ENCODE results near the gene MTHFD1L. TPM values are rescaled to one million over a fixed set of nuclear protein-coding genes. Genes with fewer than 3 reads are reported as not detected.
A peak's percentile ranks its signal among the peaks of the same experiment; 100 is the strongest.
"Not testable (repeated sequence)": the region's sequence is repeated elsewhere in the genome, so short reads cannot be mapped to it uniquely, and the experiment has no call there.

The MTHFD1L gene
- 25.3 and 28.1 TPM in 2 replicates for total RNA-seq (ENCODE audit: low replicate concordance)
- long read RNA-seq, partial matches to known transcripts = 13 of 17 reads
- long read RNA-seq, other reads (novel, unspliced or antisense) = 4 of 17 reads

DNA sequence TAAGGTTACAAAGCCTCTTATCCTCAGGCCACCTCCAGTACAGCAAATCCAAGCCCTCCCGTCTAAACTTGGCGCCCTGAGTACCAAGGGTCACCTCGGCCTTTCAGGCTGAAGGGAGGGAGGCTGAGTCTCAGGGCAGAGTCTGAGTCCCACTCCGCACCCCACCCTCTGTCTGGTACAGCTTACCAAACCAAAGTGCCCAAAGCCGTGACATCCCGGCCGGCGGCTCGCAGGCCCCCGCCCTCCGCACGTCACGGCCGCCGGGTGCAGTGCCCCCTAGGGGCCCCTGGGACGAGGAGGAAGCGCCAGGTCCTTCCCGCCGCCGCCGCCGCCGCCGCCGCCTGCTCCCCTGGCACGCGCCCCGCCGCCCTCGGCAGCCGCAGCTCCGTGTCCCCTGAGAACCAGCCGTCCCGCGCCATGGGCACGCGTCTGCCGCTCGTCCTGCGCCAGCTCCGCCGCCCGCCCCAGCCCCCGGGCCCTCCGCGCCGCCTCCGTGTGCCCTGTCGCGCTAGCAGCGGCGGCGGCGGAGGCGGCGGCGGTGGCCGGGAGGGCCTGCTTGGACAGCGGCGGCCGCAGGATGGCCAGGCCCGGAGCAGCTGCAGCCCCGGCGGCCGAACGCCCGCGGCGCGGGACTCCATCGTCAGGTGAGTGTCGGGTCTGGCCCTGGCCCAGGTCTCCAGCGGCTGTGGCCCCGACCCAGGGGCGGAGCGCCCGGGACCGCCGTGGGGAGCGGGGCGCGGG is at the start of gene MTHFD1L:
TSS of gene MTHFD1L (plus strand) at position 297 of the 741 bp plus-strand sequence. CDS start at position 418, 121 bp downstream.
- H3K4me3 Mint-ChIP-seq = peak within 1 kb of the TSS; percentile 95
- TF ChIP-seq, protein P1, sequence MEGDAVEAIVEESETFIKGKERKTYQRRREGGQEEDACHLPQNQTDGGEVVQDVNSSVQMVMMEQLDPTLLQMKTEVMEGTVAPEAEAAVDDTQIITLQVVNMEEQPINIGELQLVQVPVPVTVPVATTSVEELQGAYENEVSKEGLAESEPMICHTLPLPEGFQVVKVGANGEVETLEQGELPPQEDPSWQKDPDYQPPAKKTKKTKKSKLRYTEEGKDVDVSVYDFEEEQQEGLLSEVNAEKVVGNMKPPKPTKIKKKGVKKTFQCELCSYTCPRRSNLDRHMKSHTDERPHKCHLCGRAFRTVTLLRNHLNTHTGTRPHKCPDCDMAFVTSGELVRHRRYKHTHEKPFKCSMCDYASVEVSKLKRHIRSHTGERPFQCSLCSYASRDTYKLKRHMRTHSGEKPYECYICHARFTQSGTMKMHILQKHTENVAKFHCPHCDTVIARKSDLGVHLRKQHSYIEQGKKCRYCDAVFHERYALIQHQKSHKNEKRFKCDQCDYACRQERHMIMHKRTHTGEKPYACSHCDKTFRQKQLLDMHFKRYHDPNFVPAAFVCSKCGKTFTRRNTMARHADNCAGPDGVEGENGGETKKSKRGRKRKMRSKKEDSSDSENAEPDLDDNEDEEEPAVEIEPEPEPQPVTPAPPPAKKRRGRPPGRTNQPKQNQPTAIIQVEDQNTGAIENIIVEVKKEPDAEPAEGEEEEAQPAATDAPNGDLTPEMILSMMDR (conservative IDR thresholded peaks at IDR 0.05) = peak; percentile 70
- no peaks in the 10 kb centered on the region for H3K36me3 Mint-ChIP-seq
- peaks cover 13% of the 10 kb centered on the region for H3K4me1 Mint-ChIP-seq (ENCODE audit: unreplicated experiment)
- DNase-seq (ENCODE audit: extremely low spot score, unreplicated experiment) = peak; percentile 83
- no peaks in the 10 kb centered on the region for H3K9me3 Mint-ChIP-seq
- H3K27me3 Mint-ChIP-seq = peaks cover 3% of the 10 kb centered on the region
- H3K27ac Mint-ChIP-seq = peak within 1 kb of the TSS; percentile 69

DNA sequence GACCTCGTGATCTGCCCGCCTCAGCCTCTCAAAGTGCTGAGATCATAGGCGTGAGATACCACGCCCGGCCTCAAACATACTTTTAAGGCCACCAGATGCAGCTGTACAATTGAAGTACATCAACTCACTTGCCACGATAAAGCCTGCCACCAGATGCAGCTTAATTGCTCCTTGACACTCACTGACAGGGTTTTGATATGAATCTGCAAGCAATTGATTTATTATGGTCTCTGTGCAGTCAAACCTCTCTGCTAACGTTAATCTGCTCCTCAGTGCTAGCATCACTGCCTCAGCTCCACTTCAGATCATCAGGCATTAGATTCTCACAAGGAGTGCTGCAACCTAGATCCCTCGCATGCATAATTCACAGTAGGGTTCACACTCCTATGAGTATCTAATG is 48.9 kb upstream of the MTHFD1L start:
- not testable (repeated sequence) for DNase-seq (ENCODE audit: extremely low spot score, unreplicated experiment); H3K27ac Mint-ChIP-seq; H3K4me3 Mint-ChIP-seq; H3K27me3 Mint-ChIP-seq; H3K9me3 Mint-ChIP-seq
- H3K36me3 Mint-ChIP-seq = peaks cover 37% of the 10 kb centered on the region
- H3K4me1 Mint-ChIP-seq (ENCODE audit: unreplicated experiment) = peaks cover 33% of the 10 kb centered on the region

DNA sequence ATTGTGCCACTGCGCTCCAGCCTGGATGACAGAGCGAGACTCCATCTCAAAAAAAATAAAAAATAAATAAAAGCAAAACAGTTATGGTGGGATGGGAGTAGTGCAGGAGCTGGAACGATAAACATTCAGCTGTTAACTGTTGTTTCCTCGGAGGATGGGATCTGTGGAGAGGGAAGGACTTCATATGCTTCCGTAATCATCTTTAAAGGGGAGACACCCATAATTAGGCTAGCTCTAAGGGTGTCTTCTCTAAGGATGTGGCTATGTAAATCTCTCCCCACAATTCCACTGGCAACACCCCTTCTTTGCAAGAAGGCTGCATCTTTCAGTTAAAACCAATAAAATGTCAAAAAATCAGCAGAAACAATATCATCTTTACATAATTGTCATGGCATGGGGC is 42.6 kb upstream of the MTHFD1L start:
- Mint-ChIP-seq H3K27me3 (no peaks in the 10 kb centered on the region), H3K36me3 (peaks cover 19% of the 10 kb centered on the region), H3K4me3 (no peak overlapping the region), H3K4me1 (ENCODE audit: unreplicated experiment) (peaks cover 6% of the 10 kb centered on the region), H3K27ac (no peak overlapping the region), H3K9me3 (no peaks in the 10 kb centered on the region)
- TF ChIP-seq, protein P1 (conservative IDR thresholded peaks at IDR 0.05) = no peak
- DNase-seq (ENCODE audit: extremely low spot score, unreplicated experiment) = no peak

DNA sequence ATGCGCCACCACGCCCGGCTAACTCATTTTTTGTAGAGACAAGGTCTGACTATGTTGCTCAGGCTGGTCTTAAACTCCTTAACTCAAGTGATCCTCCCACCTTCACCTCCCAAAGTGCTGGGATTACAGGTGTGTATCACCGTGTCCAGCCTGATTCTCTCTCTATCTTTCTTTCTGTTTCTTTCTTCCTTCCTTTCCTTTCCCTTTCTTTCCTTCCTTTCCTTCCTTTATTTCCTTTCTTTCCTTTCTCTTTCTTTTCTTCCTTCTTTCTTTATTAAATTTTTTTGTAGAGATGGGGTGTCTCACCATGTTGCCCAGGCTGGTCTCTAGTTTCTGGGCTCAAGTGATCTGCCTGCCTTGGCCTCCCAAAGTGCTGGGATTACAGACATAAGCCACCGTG is 38.7 kb upstream of the MTHFD1L start:
- H3K9me3 Mint-ChIP-seq = no peaks in the 10 kb centered on the region
- TF ChIP-seq, protein P1 (conservative IDR thresholded peaks at IDR 0.05) = no peak
- no peak for DNase-seq (ENCODE audit: extremely low spot score, unreplicated experiment)
- H3K4me1 Mint-ChIP-seq (ENCODE audit: unreplicated experiment) = peaks cover 7% of the 10 kb centered on the region
- H3K4me3 Mint-ChIP-seq = no peak overlapping the region
- no peaks in the 10 kb centered on the region for H3K27me3 Mint-ChIP-seq
- H3K36me3 Mint-ChIP-seq = peaks cover 12% of the 10 kb centered on the region
- H3K27ac Mint-ChIP-seq = no peak overlapping the region

DNA sequence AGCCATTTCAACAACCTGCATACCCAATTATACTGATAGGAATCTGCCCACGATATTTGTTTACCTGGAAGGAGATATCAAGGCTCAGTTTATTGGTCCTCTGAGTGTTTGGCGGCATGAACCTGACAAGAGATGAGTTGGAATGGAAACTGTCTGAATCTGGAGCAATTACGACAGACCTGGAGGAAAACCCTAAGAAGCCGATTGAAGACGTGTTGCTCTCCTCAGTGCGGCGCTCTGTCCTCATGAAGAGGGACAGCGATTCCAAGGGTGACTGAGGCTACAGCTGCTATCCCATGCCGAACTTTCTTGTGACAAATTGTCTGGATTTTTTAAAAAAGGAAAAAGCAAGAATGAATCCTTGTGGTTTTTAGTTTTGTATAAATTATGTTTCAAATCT is 37.4 kb upstream of the MTHFD1L start:
- not testable (repeated sequence) for H3K27ac Mint-ChIP-seq; H3K4me3 Mint-ChIP-seq; H3K4me1 Mint-ChIP-seq (ENCODE audit: unreplicated experiment); H3K9me3 Mint-ChIP-seq; DNase-seq (ENCODE audit: extremely low spot score, unreplicated experiment); H3K27me3 Mint-ChIP-seq
- peaks cover 19% of the 10 kb centered on the region for H3K36me3 Mint-ChIP-seq

DNA sequence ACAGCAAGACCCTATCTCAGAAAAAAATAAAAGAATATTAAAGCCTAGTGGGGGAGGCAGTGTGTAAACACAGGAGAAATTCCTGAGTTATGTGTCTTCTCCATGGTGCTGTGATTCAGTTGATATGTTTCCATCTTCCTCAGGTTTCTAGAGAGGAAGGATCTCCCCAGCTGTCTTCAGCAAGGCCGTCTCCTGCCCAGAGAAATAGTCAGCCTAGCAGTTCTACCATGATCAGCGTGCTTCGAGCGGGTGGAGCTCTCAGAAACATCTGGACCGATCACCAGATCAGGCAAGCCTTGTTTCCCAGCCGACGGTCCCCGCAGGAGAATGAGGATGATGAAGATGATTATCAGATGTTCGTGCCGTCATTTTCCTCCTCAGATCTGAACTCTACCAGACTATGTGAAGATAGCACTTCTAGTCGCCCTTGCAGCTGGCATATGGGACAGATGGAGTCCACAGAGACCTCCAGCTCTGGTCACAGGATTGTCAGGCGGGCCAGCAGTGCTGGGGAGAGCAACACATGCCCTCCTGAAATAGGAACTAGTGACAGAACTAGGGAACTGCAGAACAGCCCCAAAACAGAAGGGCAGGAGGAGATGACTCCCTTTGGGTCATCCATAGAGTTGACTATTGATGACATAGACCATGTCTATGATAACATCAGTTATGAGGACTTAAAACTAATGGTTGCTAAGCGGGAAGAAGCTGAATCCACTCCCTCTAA is 34.9 kb upstream of the MTHFD1L start:
- H3K36me3 Mint-ChIP-seq = peaks cover 32% of the 10 kb centered on the region
- H3K27ac Mint-ChIP-seq = no peak overlapping the region
- H3K4me3 Mint-ChIP-seq = no peak overlapping the region

More for the DNA sequence above, 34.9 kb upstream of the MTHFD1L start:
- H3K27me3 Mint-ChIP-seq = no peaks in the 10 kb centered on the region
- no peaks in the 10 kb centered on the region for H3K9me3 Mint-ChIP-seq
- no peak for DNase-seq (ENCODE audit: extremely low spot score, unreplicated experiment)
- H3K4me1 Mint-ChIP-seq (ENCODE audit: unreplicated experiment) = peaks cover 7% of the 10 kb centered on the region
- TF ChIP-seq, protein P1 (conservative IDR thresholded peaks at IDR 0.05) = no peak

All from type B pancreatic cell (in vitro differentiated cells).